ENCODE results near the gene LGALS4. TPM values are rescaled to one million over a fixed set of nuclear protein-coding genes. Genes with fewer than 3 reads are reported as not detected.

Gene LGALS4
- total and polyA plus RNA-seq, 5 donors from 2014 or later, result 0.10 to 2.1 TPM; not detected in 3

GRCh38 chr19:38841787-38842438 is 29.2 kb upstream of the LGALS4 start:
- peaks cover 11% of the 10 kb centered on the region for H3K27me3 Mint-ChIP-seq
- peak overlapping the region; percentile 86 to 97 (median 91) for H3K27ac Mint-ChIP-seq
- H3K9me3 Mint-ChIP-seq, result peaks cover 0 to 5% (median 0%) of the 10 kb centered on the region in 7 donors
- H3K36me3 ChIP-seq (ENCODE audit: control insufficient read depth, insufficient read depth, low read length), result peaks cover 96% of the 10 kb centered on the region
- peaks cover 69% of the 10 kb centered on the region for H3K4me1 ChIP-seq (ENCODE audit: control insufficient read depth, insufficient read depth, low read length, poor library complexity, severe bottlenecking)
- peaks cover 16 to 71% (median 49%) of the 10 kb centered on the region in 4 donors for H3K4me1 Mint-ChIP-seq
- H3K27me3 ChIP-seq (ENCODE audit: control insufficient read depth, insufficient read depth, low read length), result no peaks in the 10 kb centered on the region
- H3K4me3 ChIP-seq (ENCODE audit: low read depth, low read length), result peak overlapping the region; percentile 60
- peak overlapping the region; percentile 84 to 93 (median 90) for H3K4me3 Mint-ChIP-seq
- H3K27ac ChIP-seq (ENCODE audit: insufficient read depth, low read length, poor library complexity, severe bottlenecking), result peak overlapping the region; percentile 77
- DNase-seq (peak; percentile 50 to 75 (median 63)), ATAC-seq (ENCODE audit: low read depth in 2 of 2) (peak; percentile 39 to 49)
- no peaks in the 10 kb centered on the region for H3K9me3 ChIP-seq (ENCODE audit: control insufficient read depth in 2 of 2, low read length in 2 of 2)
- H3K36me3 Mint-ChIP-seq, result peaks cover 65% of the 10 kb centered on the region

- Mint-ChIP-seq H3K27me3 (peaks cover 11% of the 10 kb centered on the region), H3K4me3 (peak overlapping the region; percentile 84 to 93 (median 90)), H3K4me1 (peaks cover 16 to 66% (median 50%) of the 10 kb centered on the region in 4 donors), H3K9me3 (peaks cover 0 to 5% (median 0%) of the 10 kb centered on the region in 7 donors), H3K27ac (peak overlapping the region; percentile 86 to 97 (median 91)), H3K36me3 (peaks cover 69% of the 10 kb centered on the region)
- Histone ChIP-seq H3K27me3 (ENCODE audit: control insufficient read depth, insufficient read depth, low read length) (no peaks in the 10 kb centered on the region), H3K4me3 (ENCODE audit: low read depth, low read length) (peak overlapping the region; percentile 49), H3K27ac (ENCODE audit: insufficient read depth, low read length, poor library complexity, severe bottlenecking) (peak overlapping the region; percentile 77), H3K9me3 (ENCODE audit: control insufficient read depth in 2 of 2, low read length in 2 of 2) (no peaks in the 10 kb centered on the region), H3K4me1 (ENCODE audit: control insufficient read depth, insufficient read depth, low read length, poor library complexity, severe bottlenecking) (peaks cover 62% of the 10 kb centered on the region), H3K36me3 (ENCODE audit: control insufficient read depth, insufficient read depth, low read length) (peaks cover 95% of the 10 kb centered on the region)
- ATAC-seq (ENCODE audit: low read depth in 2 of 2) (no peak), DNase-seq (no peak)
Measured at GRCh38 chr19:38841180-38841766, 28.5 kb upstream of the LGALS4 start.

- Histone ChIP-seq H3K4me1 (ENCODE audit: control insufficient read depth, insufficient read depth, low read length, poor library complexity, severe bottlenecking) (peaks cover 55% of the 10 kb centered on the region), H3K4me3 (ENCODE audit: low read depth, low read length) (no peak overlapping the region), H3K36me3 (ENCODE audit: control insufficient read depth, insufficient read depth, low read length) (peaks cover 95% of the 10 kb centered on the region), H3K27me3 (ENCODE audit: control insufficient read depth, insufficient read depth, low read length) (no peaks in the 10 kb centered on the region), H3K9me3 (ENCODE audit: control insufficient read depth in 2 of 2, low read length in 2 of 2) (no peaks in the 10 kb centered on the region), H3K27ac (ENCODE audit: insufficient read depth, low read length, poor library complexity, severe bottlenecking) (peak overlapping the region; percentile 77)
- Mint-ChIP-seq H3K4me1 (peaks cover 16 to 59% (median 45%) of the 10 kb centered on the region in 4 donors), H3K27ac (peak overlapping the region in 2 of 3 donors; percentile 71 to 91), H3K9me3 (peaks cover 0 to 5% (median 0%) of the 10 kb centered on the region in 7 donors), H3K27me3 (peaks cover 11% of the 10 kb centered on the region), H3K4me3 (peak overlapping the region in 3 of 4 donors; percentile 51 to 92 (median 84)), H3K36me3 (peaks cover 65% of the 10 kb centered on the region)
- no peak for DNase-seq
- no peak for ATAC-seq (ENCODE audit: low read depth in 2 of 2)
Measured at GRCh38 chr19:38840583-38840968, 27.8 kb upstream of the LGALS4 start.

GRCh38 chr19:38839816-38840582 is 27.3 kb upstream of the LGALS4 start:
- no peaks in the 10 kb centered on the region for H3K27me3 ChIP-seq (ENCODE audit: control insufficient read depth, insufficient read depth, low read length)
- H3K4me3 ChIP-seq (ENCODE audit: low read depth, low read length), result no peak overlapping the region
- Mint-ChIP-seq H3K27ac (peak overlapping the region in 1 of 3 donors; percentile 71), H3K27me3 (peaks cover 11% of the 10 kb centered on the region), H3K4me1 (peaks cover 16 to 55% (median 41%) of the 10 kb centered on the region in 4 donors), H3K9me3 (peaks cover 0 to 5% (median 0%) of the 10 kb centered on the region in 7 donors), H3K4me3 (peak overlapping the region; percentile 35 to 79 (median 58)), H3K36me3 (peaks cover 62% of the 10 kb centered on the region)
- peak overlapping the region; percentile 77 for H3K27ac ChIP-seq (ENCODE audit: insufficient read depth, low read length, poor library complexity, severe bottlenecking)
- H3K4me1 ChIP-seq (ENCODE audit: control insufficient read depth, insufficient read depth, low read length, poor library complexity, severe bottlenecking), result peaks cover 49% of the 10 kb centered on the region
- no peaks in the 10 kb centered on the region for H3K9me3 ChIP-seq (ENCODE audit: control insufficient read depth in 2 of 2, low read length in 2 of 2)
- peaks cover 90% of the 10 kb centered on the region for H3K36me3 ChIP-seq (ENCODE audit: control insufficient read depth, insufficient read depth, low read length)
- no peak for DNase-seq
- no peak for ATAC-seq (ENCODE audit: low read depth in 2 of 2)

- no peaks in the 10 kb centered on the region for H3K27me3 ChIP-seq (ENCODE audit: control insufficient read depth, insufficient read depth, low read length)
- H3K4me1 ChIP-seq (ENCODE audit: control insufficient read depth, insufficient read depth, low read length, poor library complexity, severe bottlenecking), result peaks cover 41% of the 10 kb centered on the region
- peak overlapping the region; percentile 44 for H3K27ac ChIP-seq (ENCODE audit: insufficient read depth, low read length, poor library complexity, severe bottlenecking)
- H3K27me3 Mint-ChIP-seq, result peaks cover 11% of the 10 kb centered on the region
- H3K36me3 Mint-ChIP-seq, result peaks cover 57% of the 10 kb centered on the region
- ATAC-seq (ENCODE audit: low read depth in 2 of 2) (no peak), DNase-seq (no peak)
- H3K9me3 Mint-ChIP-seq, result peaks cover 0 to 5% (median 0%) of the 10 kb centered on the region in 7 donors
- H3K9me3 ChIP-seq (ENCODE audit: control insufficient read depth in 2 of 2, low read length in 2 of 2), result no peaks in the 10 kb centered on the region
- no peak overlapping the region for H3K4me3 ChIP-seq (ENCODE audit: low read depth, low read length)
- no peak overlapping the region for H3K27ac Mint-ChIP-seq
- H3K4me1 Mint-ChIP-seq, result peaks cover 16 to 51% (median 35%) of the 10 kb centered on the region in 4 donors
- peaks cover 82% of the 10 kb centered on the region for H3K36me3 ChIP-seq (ENCODE audit: control insufficient read depth, insufficient read depth, low read length)
- H3K4me3 Mint-ChIP-seq, result peak overlapping the region in 3 of 4 donors; percentile 21 to 71 (median 48)
Measured at GRCh38 chr19:38838986-38839761, 26.4 kb upstream of the LGALS4 start.

GRCh38 chr19:38838208-38838985 is 25.7 kb upstream of the LGALS4 start:
- Mint-ChIP-seq H3K27ac (no peak overlapping the region), H3K36me3 (peaks cover 49% of the 10 kb centered on the region), H3K27me3 (peaks cover 11% of the 10 kb centered on the region), H3K4me3 (peak overlapping the region in 2 of 4 donors; percentile 11 to 21), H3K4me1 (peaks cover 13 to 45% (median 30%) of the 10 kb centered on the region in 4 donors), H3K9me3 (peaks cover 0 to 5% (median 0%) of the 10 kb centered on the region in 7 donors)
- H3K27me3 ChIP-seq (ENCODE audit: control insufficient read depth, insufficient read depth, low read length), result no peaks in the 10 kb centered on the region
- H3K36me3 ChIP-seq (ENCODE audit: control insufficient read depth, insufficient read depth, low read length), result peaks cover 74% of the 10 kb centered on the region
- ATAC-seq (ENCODE audit: low read depth in 2 of 2) (no peak), DNase-seq (no peak)
- H3K4me3 ChIP-seq (ENCODE audit: low read depth, low read length), result no peak overlapping the region
- H3K27ac ChIP-seq (ENCODE audit: insufficient read depth, low read length, poor library complexity, severe bottlenecking), result no peak overlapping the region
- H3K4me1 ChIP-seq (ENCODE audit: control insufficient read depth, insufficient read depth, low read length, poor library complexity, severe bottlenecking), result peaks cover 33% of the 10 kb centered on the region
- H3K9me3 ChIP-seq (ENCODE audit: control insufficient read depth in 2 of 2, low read length in 2 of 2), result no peaks in the 10 kb centered on the region
